Right renal cortex interstitium (tissue), 3 donors: Measurements from ENCODE around the gene ATG10. TPM values are rescaled to one million over a fixed set of nuclear protein-coding genes. Genes with fewer than 3 reads are reported as not detected.
A peak's percentile ranks its signal among the peaks of the same experiment; 100 is the strongest.
"Not testable (repeated sequence)": the region's sequence is repeated elsewhere in the genome, so short reads cannot be mapped to it uniquely, and the experiment has no call there.

ENCODE experiments used
- DNase-seq, 3 donors: peaks; one replicate each; pipeline ENCODE4 v3.0.0-alpha.2; 2013; ENCODE audit warnings: low read depth in 3 of 3, low spot score in 2 of 3
- polyA plus RNA-seq, 3 donors: library from polyadenylated mRNA; unstranded; fragments of 120-200 nt; gene quantifications; one replicate each; pipeline ENCODE4 v1.2.1, GENCODE V29; 2013; ENCODE audit not compliant: insufficient read length in 3 of 3

The ATG10 gene
- polyA plus RNA-seq, 3 donors = 12.4 to 15.8 (median 15.5) TPM

GRCh38 chr5:82208371-82208770, 236.5 kb downstream of the ATG10 start:
- no peak for DNase-seq

GRCh38 chr5:82211855-82212572, 240.2 kb downstream of the ATG10 start:
- no peak for DNase-seq

DNA sequence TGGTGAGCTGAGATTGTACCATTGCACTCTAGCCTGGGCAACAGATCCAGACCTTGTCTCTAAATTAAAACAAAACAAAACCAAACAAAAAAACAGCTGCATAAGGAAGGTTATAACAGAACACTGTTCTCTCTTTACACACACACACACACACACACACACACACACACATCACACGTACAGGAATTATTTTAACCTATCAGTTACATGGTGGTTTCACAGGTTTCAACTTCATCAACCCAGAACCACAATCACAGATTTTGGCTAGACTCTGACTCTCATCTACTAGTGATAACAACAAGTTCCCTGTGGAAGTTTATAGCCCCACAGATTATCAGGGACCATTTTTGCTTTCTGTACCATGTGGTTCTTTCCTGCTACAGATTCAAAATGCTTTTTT, 246.1 kb downstream of the ATG10 start:
- DNase-seq = no peak

DNA sequence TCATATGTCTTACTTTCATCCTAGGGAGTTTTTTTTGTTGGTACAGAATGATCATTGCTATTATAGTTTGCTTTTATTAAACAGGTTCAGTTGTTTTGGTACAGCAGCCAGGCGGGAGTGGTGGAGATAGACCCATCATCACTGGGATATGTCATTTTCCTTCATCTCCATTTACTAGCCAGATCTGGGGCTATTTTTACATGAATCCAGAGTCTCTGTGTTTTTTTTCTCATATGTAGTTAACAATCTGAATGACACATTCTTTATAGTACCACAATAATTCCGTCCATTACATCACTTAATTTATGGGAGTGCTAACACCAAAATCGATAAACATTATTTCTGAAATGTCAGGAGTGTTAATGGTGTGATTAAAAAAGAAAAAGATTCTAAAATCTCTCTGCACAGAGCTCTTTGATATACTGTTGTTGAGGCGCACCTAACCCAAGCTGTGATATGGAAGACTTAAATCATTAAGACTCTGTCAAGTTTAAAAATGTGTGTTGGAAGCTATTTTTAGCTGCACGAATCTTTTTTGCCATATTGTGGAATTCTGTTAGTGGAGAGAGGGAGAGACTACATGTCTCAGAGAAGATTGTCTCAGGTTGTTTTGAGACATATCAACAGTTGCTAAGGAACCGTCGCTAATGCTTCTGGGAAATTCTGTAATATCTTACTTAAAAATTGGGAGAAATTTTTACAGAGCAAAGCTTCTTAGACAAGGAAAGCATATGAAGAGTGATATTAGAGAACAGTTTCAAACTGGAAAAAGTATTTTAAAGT, 246.7 kb downstream of the ATG10 start:
- DNase-seq = no peak

- DNase-seq = no peak
These were observed 249.2 kb downstream of the ATG10 start for GRCh38 chr5:82221020-82221419.

- no peak for DNase-seq
These were observed 251.1 kb downstream of the ATG10 start for GRCh38 chr5:82222597-82223574.

- peak; percentile 47 to 53 (median 53) for DNase-seq
These were observed 253.8 kb downstream of the ATG10 start for GRCh38 chr5:82225525-82226172.

DNA sequence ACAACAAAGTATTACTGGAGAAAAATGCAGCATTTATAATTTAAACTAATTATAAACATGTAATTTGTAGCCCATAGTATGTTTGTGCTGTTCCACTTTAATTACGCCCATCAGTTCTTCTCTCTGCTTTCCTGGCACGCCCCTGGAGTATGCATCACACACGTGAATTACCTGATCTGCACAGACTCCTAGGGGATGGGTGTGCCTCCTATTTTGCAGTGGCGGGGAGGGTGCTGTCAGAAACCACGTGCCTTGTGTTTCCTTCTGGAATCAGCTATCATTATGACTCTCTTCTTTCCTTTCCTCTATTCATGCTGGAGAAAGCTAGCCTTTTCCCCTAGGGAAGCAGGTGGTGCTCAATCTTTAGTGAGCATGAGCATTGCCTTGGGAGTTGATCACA, 263.1 kb downstream of the ATG10 start:
- no peak for DNase-seq

- DNase-seq = no peak
These were observed 272.3 kb downstream of the ATG10 start for GRCh38 chr5:82244151-82244550.

DNA sequence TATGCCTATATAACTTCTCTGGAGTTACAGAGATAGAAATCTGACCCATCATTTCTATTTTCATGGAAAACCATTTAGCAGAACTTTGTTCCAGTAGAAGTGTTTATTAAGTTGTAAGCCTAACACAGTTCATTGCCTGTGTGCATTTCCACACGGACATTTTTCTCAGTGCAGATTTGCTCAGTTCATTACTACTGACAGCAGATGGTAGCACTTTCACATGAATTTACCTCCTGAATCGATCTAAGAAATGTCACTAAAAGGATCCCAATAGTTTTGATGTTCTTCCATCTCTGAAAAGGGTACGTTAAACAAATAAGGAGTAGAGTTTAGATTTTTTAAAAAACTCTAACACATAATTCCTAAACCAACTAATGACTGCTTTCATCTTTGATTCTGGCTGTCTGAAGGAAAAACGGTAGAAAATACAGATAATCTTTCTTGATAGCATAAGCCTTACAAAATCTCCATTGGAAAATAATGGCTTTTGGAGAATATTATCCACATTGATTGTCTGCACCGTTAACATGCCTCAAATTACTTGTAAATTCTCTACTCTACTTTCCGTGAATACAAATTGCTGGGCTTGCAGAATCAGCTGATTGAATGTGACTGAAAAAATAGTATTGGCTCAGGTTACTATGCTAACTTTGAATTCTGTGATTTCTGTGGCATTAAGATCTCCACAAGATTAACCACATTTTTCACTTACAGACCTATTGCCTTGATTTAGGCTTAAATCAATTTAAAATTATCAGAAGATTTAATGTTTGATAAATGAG, 273.2 kb downstream of the ATG10 start:
- DNase-seq = no peak

- DNase-seq = no peak
These were observed 275.2 kb downstream of the ATG10 start for GRCh38 chr5:82246960-82247574.

DNA sequence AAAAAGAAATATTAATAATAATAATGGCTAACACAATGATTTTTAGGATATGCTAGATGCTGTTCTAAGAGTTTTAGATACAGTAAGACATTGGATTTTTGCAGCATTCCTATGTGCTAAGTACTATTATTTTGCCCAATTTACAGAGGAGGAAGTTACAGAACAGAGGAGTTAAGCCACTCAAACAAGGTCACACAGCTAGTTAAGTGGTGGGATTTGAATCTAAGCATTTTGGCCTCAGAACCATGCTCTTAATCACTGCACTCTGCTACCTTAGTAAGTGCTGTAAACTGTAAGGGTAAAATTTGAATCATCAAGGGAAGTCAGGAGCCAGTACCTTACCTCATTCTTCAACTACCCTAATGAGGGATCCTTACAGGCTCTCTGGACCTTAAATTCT, 280.9 kb downstream of the ATG10 start:
- no peak for DNase-seq

- DNase-seq = no peak
These were observed 284.0 kb downstream of the ATG10 start for GRCh38 chr5:82255844-82256243.

- no peak for DNase-seq
These were observed 285.4 kb downstream of the ATG10 start for GRCh38 chr5:82257247-82257646.

- DNase-seq = no peak
These were observed 285.9 kb downstream of the ATG10 start for GRCh38 chr5:82257729-82258128.

DNA sequence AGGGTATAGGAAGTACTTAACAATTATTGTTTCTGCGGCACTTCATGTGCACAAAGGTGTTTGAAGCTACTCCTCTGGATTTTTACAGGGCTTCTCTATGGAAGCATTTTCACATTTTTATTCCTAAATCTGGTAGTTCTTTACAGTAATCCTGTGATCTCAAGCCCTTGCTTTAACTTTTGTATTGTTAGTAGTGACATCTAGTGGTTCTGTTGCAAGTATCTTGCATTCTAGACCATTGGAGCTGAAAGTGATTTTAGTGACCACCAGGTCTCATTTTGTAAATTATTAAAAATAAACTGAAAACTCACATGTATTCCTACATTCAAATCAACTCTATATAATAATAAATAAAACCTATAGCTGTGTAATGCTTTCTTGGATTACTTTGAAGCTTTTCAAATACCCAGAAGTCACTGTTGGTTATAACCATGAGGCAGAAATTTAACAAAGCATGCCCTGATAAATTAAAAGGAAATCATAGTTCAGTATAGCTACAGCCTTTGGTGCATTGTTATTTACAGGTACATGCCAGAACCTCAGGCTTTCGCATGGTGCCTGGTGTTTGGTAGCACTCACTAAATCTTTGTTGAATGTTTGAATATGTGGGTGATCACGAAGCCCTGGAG, 287.5 kb downstream of the ATG10 start:
- no peak for DNase-seq

DNA sequence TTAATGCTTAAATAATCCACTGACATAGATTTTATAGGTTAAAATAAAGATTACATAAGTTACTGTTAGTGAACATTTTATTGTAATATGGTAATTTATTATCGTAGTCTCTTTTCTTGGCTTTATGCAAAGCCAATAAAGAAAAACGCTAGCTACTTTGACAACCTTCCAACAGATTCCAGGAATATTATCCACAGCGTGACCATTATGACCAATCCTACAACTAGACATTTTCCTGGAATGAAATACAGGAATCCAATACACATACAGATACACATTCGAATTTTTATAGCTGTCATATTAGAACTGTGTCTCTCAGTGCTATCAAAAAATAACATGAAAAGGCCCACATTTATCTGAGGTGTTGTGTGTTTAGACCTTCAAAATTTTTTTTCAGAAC, 293.2 kb downstream of the ATG10 start:
- no peak for DNase-seq

DNA sequence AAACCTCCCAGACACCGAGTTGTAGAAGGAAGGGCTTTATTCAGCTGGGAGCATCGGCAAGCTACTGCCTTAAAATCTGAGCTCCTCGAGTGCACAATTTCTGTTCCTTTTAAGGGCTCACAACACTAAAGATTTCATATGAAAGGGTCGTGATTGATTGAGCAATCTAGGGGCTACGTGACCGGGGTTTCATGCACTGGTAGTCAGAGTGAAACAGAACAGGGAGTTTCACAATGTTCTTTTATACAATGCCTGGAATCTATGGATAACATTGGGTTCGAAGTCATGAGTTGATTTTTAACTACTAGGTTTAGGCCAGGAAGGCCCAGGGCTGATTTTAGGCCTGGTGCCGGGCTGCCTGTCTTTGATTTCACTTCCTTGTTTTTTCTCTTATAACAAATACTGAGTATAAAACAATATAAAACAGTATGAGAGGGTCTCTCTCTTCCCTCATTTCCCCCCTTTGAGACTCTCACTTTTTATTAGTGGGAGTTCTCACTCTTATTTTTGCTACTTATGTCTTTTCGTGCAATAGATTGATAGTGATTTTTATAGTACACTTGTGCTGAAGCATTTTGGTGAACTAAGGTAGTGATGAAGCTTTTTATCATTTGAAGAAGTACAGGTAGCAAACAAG, 295.6 kb downstream of the ATG10 start:
- not testable (repeated sequence) for DNase-seq
